HG03175 (cell line): ENCODE data around the gene BRWD1.
"Not testable (repeated sequence)": the region's sequence is repeated elsewhere in the genome, so short reads cannot be mapped to it uniquely, and the experiment has no call there.

ENCODE experiments used
- ATAC-seq: cut with Tn5 transposase; IDR thresholded peaks from one replicate; pipeline ENCODE4 v1.9.1; 2021; ENCODE audit warnings: mild to moderate bottlenecking, moderate library complexity; ENCODE audit not compliant: unreplicated experiment

Gene BRWD1

DNA sequence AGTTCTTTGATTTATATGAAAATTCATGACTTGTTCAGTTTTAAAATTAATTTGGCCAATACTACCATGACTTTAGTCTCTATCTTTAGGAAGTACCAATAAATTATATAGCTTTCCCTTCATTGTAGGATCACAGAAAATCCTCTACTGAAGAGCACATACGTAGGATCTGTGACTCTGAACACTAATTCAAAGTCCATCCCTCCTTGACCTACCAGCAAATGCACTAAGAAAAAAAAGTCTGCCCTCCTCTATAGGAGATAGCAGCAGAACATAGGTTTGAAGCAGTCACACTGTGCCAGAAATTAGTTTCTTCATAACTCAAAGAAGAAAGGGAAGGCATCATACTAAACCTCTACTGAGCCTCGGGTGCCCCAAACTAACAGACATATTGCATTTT lies 16.5 kb downstream of the BRWD1 start:
- ATAC-seq, result no peak

DNA sequence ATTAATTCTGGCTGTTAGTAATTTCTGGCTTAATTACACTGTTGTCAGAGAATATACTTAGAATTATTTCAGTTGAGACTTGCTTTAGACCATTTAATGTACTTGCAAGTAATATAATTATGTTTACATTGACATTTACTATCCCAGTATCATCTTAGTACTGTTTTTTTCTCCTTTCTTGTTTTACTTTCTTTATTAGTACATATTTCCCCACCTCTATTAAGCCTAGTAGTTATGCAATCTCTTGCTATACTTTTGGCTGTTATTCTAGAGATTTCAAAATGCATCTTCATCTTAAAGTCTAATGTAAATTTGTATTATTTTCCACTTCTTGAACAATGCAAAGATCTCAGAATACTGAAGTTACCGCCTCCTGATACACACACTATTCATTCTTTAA lies 24.4 kb downstream of the BRWD1 start:
- ATAC-seq, result no peak

DNA sequence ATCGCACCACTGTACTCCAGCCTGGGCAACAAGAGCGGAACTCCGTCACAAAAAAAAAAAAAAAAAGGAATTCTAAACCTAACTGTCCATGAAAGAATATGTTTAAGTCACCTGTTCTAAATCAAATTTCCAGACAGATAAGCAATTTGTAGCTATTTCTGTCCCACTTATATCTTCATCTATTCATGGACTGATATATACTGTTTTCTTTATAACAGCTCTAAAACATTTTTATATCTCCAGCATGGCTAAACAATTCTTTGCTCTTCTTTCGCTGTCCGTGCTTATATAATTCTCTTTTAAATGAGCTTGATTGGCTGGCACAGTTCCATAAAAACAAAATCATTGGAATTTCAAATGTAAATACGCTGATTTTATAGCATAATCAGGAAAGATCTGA lies 30.5 kb downstream of the BRWD1 start:
- no peak for ATAC-seq

DNA sequence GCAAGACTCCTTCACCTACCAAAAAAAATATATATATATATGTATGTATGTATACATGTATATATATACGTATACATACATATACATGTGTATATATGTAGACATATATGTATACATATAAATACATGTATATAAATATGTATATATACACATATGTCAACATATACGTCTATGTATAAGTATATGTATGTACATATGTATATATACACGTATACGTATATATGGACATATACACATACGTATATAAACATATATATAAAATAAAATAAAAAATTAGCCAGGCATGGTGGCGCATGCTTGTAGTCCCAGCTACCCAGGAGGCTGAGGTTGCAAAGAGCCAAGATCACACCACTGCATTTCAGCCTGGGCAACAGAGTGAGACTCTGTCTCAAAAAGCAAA lies 31.6 kb downstream of the BRWD1 start:
- ATAC-seq, result no peak

- no peak for ATAC-seq
Observed at GRCh38 chr21:39281207-39281606, 32.2 kb downstream of the BRWD1 start.

DNA sequence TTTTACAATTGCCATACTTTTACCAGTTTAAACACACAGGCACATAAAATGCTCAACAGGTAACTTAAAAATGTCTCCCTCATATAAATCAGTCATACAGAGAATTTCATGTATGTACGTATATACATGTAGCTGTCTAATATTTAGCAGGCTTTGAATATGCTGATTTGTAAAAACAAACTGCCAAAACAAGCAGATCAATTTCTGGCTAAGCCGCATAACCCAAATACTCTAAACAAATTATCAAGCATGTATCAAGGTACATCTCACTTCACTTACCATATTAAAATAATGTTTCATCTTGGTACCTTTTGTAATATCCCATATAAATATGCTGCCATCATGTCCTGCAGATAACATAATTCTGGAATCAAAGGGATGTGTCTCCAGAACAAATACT lies 43.8 kb downstream of the BRWD1 start:
- ATAC-seq, result no peak

DNA sequence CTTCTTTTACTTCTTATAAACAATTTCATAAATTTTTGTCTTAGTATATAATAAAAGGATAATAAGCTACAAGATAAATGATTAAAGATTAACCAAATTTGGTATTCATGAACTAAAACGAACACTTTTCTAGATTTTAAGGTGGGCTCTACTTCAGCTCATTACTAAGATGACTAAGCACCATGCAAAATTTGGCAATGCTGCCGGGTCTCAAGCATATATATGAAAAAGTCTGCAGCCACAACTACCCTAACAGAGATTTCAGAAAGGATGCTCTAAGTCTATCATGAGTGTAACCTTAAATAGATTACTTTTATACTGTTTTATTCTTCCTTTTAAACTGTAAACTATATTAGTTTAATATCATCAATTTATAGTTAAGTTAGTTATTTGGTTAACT lies 47.8 kb downstream of the BRWD1 start:
- no peak for ATAC-seq

DNA sequence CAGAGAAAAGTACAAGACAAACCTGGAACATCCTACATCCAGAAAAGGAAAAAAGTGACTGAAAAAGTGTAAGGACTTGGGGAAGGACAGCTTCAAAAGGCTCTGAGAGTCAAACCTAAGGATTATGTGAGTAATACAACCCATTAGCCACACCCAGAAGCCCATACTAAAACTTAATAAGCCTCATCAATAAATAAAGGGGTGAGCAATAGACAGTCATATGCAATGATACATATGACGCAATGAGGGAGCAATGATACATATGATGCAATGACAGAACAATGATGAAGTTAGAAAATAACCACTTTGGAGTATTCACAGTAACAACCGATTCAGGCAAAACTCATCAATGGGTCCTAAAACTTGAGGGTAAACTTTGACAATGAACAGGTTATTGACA lies 50.1 kb downstream of the BRWD1 start:
- ATAC-seq, result no peak

DNA sequence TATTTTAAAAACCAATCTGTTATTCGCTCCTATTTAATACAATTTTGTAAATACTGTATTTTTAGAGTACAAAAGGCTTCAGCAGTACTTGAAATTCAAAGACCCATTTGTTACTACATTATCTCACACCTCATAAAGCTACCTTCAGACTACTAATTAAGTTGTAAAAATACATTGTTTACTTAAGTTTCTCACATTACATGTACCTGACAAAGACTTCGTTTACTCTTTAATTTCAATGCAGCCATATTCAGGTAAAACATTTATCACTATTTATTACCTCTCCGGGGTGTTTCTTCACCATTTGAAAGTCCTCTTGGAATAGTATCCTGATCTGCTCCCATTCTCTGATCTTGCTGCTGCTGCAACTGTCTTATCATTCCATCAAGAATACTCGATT lies 55.2 kb downstream of the BRWD1 start:
- no peak for ATAC-seq

GRCh38 chr21:39251326-39251725 lies 62.1 kb downstream of the BRWD1 start:
- ATAC-seq, result no peak

DNA sequence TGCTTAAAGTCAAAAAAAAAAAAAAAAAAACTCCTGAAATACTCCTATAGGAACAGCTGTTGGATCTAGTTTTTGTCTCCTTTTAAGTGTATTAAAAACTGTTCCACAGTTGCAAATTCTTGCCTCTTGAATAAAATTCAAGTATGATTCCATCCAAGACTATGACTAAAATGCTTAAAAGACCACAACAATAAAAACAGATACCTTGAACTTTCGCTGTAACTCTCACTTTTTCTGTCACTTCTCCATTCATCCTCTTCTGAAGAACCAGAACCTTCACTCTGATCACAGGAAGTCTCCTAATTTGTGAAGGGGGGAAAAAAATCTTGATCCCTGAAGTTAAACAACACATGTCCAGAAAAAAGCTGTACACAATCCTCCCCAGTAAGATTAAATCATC lies 75.2 kb downstream of the BRWD1 start:
- ATAC-seq, result no peak

DNA sequence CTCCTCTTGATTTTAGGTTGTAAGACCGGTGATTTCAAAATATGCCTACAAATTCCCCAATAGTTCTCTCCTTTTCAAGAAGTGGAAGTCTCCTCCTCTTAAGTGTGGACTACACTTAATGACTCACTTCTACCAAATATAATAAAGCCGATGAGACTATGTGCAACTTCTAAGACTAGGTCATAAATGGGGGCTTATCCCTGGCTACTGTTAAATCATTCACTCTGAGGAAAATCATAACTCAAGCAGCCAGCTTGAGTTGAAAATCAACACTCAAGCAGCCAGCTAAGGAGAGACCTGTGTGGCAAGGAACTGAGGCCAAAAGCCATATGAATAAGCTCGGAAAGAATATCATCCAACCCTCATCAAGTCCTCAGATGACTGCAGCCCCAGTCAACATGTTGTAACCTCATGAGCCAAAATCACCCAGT lies 80.6 kb downstream of the BRWD1 start:
- ATAC-seq, result no peak

DNA sequence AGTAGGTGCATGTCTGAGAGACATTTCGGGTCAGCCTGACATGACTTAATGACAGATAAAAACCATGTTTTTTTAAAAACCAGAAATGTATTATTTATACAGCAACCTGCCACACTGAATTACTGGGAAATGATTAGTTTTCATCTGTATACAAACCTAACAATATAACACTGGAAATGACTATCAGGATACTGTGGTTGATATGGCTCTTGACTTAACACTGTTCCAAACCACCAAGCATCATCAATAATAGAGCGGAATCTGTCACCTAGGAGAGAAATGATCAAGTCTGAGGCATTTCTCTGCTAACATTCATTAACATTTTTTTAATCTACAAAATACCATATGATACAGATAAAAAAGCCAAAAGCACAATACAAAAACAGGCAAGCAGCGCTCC lies 88.5 kb downstream of the BRWD1 start:
- no peak for ATAC-seq

DNA sequence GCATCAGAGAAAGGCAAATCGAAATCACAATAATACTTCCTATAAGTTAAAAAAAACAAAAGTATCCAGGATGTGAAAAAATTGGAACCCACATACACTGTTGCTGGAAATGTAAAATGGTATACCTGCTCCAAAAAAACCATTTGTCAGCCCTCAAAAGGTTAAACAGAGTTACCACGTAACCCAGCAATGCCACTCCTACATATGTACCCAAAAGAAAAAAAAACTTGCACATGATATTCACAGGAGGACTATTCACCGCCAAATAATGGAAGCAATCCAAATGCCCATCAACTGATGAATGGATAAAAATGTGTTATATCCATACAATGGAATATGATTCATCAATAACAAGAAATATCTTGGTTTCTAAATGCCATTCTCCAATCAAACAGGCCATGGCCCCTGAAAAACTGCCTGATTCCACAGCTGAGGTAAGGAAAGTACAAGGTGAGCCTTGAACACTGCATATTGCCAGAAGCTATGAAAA lies 91.4 kb downstream of the BRWD1 start:
- no peak for ATAC-seq

DNA sequence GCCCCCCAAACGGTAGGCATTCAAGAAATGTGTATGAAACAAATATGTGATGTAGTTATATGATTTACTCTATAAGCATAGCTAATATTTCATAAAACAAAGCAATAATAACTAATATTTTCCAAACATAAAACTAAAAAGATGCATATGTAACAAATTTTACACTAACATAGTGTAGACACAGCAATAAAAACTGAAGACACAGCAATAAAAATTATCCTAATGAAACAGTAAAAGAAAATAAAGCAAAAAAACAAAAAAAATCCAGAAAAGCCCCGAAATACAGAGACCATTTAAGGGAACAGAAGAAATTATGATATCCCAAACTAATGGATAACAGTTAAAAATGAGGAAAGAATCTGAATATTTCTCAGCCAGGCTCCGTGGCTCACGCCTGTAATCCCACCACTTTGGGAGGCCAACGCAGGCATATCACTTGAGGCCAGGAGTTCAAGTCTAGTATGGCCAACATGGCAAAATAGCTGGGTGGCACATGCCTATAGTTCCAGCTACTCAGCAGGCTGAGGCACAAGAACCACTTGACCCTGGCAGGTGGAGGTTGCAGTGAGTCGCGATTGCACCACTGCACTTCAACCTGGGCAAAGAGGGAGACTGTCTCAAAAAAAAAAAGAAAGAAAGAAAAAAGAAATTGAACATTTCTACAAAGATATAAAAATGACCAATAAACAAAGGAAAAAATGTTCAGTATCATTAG lies 92.0 kb downstream of the BRWD1 start:
- ATAC-seq, result no peak

DNA sequence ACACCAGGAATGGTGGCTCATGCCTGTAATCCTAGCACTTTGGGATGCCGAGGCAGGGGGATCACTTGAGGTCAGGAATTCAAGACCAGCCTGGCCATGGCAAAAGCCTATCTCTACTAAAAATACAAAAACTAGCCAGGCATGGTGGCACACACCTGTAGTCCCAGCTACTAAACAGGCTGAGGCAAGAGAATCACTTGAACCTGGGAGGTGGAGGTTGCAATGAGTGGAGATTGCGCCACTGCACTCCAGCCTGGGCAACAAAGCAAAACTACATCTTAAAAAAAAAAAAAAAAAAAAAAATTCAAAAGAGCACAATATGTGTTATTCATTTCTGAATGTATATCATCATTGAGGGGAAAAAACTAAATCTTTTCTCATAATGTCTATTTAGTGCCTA lies 92.6 kb downstream of the BRWD1 start:
- ATAC-seq, result not testable (repeated sequence)

- no peak for ATAC-seq
Observed at GRCh38 chr21:39220150-39220549, 93.3 kb downstream of the BRWD1 start.

DNA sequence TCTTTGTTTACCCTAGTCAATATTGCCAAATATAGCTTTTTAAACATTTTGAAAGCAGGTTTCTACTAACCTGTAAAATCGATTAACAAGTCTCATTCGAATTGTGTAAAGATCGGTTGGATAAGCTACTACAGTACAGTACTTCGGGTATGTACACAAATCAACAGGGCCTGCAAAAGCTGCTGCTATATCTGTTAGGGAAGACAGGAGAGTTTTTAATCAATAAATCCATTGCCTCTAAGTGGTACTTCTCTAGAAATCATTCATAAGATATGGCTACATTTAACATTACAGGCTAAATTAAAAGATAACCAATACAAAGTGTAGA lies 95.4 kb downstream of the BRWD1 start:
- ATAC-seq, result no peak

DNA sequence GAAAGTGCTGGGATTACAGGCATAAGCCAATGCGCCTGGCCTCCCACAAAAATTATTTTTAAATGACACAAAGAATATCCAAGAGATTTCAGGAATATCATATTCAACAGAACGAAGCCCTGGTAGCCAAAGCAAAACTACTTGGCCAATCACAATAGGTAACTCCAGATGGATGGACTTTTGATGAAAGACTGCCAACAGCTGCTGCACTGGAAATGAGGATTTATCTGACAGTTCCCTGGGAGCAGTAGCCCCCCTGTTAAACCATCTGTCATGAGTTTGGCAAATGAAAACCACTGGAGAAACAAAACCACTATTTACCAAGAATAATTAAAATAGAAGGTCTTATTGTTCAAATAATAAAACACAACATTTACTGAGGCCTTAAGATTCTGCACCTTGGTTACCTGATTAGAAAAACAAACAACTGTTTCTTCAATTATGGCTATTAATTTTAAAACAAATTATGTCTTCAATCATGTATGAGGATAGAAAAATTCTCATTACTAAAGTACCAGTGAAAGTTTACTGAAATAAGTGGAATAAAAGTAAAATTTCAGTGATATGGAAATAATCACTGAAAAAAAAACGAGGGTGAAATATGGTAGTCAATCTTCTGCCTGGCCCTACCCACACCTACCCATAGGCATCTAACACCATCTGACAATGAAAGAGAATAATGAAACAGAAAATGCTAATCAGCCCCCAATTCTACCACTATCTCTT lies 95.9 kb downstream of the BRWD1 start:
- ATAC-seq, result no peak

GRCh38 chr21:39216290-39216689 lies 97.1 kb downstream of the BRWD1 start:
- no peak for ATAC-seq

- no peak for ATAC-seq
Observed at GRCh38 chr21:39215078-39215477, 98.4 kb downstream of the BRWD1 start.

DNA sequence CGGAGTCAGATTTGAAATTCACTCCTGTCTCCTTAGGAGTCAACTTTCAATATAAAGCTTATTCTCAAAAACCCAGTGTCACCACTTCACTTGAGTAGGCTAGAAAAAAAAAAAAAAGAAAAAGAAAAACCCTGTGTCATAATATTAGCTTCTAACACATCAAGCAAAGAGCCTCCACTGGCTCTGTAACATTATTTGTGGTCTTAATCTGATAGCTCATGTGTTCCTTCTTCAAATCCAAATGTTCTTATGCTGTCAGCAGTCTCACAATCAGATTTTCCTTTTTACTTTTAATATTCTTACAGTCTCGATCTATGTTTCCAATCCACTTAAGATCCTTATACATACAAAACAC lies 104.1 kb downstream of the BRWD1 start:
- no peak for ATAC-seq
